HG03460 (cell line): ENCODE results near the gene VANGL2.

Source experiments
- ATAC-seq: cut with Tn5 transposase; IDR thresholded peaks from one replicate; pipeline ENCODE4 v1.9.1; 2021; ENCODE audit not compliant: unreplicated experiment

VANGL2 gene

DNA sequence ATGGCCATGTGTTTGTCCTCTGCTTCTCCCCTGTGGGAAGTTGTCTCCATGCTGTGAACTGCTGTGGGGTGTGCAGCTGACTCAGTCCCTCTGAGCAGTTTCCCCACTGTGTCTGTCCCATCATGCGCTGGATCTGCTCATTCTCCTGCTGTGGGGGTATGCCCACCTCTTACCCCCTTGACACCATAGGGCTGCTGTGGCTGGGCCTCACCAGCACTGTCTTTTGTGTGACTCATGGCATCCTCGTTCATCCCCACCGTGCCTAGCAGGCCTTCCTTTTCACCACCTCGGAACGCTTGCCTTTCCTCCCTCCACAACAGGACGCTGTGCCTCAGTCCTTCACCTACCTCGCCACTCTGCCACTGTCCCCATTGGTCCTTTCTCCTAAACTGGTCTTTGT lies 27.3 kb downstream of the VANGL2 start:
- no peak for ATAC-seq

GRCh38 chr1:160428053-160428452 lies 27.7 kb downstream of the VANGL2 start:
- no peak for ATAC-seq

- ATAC-seq, result peak; percentile 33
Measured at GRCh38 chr1:160428655-160429054, 28.3 kb downstream of the VANGL2 start.

GRCh38 chr1:160429125-160429561 lies 28.8 kb downstream of the VANGL2 start:
- no peak for ATAC-seq

DNA sequence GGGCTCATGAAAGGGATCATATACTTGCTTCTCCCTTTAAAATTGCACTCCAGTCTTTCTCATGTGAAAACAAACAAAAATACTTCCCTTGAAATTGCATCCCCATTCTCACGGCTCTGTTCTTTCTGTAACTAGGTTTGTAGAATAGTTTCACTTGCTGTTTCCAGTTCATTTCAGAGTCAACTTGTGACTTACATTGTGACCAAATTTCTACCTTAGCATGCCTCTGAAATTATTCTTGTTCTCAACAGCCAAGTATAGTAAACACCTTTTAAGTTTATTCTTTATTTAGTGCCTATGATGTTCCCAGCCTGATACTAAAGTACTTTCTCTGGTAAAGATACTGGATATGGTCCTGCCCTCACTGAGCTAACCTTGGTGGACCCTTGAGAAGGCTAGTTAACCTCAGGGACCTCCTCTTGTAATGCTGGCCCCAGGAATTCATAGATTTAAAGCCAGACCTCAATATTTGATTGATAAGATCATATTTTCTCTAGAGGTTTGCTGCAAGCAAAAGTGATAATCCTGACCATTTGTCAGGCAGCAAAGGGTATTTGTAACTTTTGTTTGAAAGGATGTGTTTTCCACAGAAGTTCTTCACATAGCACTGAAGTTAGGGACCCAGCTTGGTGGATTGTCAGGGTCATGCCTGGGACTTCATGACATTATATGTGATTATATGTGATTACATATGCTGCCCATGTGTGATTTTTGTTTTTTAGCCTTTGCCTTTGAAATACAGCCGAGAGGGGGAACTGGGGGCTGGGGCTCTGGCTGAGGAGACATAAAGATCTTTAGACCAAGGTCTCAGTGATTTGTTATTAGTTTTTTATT lies 29.6 kb downstream of the VANGL2 start:
- ATAC-seq, result peak; percentile 47

DNA sequence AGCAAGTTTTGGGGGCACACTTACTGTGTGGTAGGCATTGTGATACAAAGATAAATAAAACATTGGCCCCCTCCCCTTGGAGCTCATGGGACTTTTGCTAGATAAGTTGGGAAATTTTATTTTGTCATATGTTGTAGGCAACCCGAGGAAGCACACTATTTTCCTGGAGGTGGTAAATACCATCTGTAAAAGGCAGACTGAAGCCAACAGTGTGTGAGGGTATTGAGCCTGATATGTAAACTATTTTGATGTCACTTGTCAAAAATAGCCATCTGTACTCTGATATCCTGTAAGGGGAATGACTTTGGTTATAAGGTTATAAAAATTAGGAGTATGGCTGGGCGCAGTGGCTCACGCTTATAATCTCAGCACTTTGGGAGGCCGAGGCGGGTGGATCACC lies 30.6 kb downstream of the VANGL2 start:
- ATAC-seq, result no peak

- no peak for ATAC-seq
Measured at GRCh38 chr1:160431571-160431970, 31.2 kb downstream of the VANGL2 start.

- peak; percentile 56 for ATAC-seq
Measured at GRCh38 chr1:160432371-160432786, 32.0 kb downstream of the VANGL2 start.

- ATAC-seq, result no peak
Measured at GRCh38 chr1:160436966-160437365, 36.6 kb downstream of the VANGL2 start.

GRCh38 chr1:160437432-160438316 lies 37.3 kb downstream of the VANGL2 start:
- peak; percentile 75 for ATAC-seq

DNA sequence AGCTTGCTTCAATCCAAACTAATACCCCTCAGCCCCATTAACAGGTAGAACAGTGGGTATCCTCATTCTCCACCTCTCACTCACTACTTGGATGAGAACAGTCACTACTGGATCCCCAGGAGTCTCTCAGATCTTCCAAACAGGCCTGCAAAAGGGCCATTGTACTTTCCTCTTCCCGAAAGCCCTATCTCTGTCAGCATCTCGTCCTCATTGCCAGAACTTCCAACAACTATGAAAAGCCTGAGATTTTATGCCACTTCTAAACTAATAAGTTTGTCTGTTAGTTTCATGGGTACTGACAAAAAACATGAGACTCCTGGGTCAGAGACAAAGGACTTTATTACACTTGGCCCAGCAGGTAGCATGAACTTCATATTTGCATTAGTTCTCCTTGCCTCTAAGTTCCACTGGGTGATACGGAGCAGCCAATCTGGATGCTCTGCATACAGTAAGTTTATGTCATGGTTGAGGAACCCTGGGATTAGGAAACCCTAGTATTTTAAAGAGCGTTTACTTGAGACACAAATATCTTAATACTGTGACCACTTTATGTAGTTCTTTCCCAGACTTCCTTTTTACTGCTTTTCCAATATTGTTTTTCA lies 38.1 kb downstream of the VANGL2 start:
- ATAC-seq, result no peak

DNA sequence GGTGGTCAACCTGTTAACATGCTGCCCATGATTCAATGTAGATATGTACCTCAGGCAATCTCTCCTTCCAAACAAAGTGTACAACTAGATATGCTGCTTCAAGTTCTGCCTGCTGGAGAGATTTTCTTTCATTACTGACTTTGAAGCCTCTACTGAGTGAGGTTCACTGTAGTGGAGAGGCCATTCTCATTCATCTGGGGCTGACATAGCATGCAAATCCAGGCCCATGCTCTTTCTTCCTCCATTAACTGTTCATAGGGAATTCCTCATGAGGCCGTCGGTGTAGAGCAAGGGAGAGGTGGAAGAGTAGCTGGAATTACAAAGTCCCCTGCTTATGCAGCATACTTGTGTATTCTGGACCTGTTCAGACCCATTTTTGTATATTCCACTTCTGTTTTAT lies 38.6 kb downstream of the VANGL2 start:
- ATAC-seq, result no peak

- no peak for ATAC-seq
Measured at GRCh38 chr1:160439718-160440117, 39.4 kb downstream of the VANGL2 start.

DNA sequence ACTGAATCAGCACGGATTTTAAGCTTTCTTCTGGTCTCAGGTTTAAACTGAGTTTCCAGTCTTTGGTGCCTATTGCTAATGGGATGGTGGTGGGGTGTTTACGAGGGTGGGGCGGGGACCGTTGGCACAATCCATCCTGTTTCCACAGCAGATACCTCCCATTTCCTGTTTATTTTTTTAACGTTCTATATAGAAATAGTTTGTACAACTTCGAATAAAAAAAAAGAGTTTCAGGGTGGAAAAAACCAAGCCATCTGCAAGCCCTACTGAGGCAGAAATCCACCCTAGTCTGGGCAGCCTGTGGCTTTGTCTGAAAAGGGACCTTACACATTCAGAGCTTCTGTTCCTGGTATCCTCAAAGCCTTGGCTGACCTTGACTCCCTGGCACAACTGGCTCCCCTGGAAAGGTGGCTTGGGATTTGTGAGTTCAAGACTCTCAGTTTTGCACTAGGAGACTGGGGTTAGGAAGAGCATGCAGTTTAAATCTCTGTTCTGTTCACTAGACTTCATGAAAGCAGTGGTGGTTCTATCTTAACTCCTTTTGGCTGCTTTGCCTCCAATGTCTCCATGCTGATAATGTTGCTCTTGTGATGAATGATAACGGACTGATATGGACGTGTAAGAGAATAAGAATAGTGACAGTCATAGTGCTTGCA lies 46.7 kb downstream of the VANGL2 start:
- no peak for ATAC-seq

GRCh38 chr1:160449494-160449893 lies 49.1 kb downstream of the VANGL2 start:
- ATAC-seq, result no peak

DNA sequence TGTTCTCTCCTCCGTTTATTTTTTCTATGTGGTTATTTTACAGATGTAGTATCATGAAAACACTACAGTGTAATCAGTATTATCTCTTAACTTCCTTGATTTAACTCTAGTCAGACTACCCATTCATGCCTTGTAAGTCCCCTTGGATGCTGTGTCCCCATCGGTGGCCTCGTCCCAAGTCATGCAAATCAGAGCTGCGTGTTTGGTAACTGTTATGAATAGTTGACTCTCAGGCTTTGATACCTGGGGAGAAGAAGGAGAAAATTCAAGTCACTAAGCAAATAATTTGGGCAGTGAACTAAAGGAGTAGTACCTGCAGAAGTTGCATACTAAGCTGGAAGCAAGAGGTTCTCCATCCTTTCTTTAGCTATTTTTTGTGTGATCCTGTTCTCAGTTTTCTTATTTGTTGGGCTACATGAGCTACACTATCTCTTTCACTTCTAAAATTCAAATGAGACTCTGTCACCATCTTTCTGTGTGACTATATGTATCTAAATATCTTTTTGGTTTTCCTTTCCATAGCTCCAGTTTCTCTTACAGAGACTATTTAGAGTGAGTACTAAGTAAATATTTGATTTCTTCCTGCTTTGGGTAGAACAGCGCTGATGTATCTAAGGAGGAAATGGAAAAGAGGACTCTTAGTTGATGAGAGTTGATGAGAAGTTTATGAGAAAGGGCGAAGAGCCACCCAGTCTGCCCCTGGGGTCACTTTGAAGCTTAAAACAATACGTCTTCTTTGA lies 50.9 kb downstream of the VANGL2 start:
- ATAC-seq, result peak; percentile 45

DNA sequence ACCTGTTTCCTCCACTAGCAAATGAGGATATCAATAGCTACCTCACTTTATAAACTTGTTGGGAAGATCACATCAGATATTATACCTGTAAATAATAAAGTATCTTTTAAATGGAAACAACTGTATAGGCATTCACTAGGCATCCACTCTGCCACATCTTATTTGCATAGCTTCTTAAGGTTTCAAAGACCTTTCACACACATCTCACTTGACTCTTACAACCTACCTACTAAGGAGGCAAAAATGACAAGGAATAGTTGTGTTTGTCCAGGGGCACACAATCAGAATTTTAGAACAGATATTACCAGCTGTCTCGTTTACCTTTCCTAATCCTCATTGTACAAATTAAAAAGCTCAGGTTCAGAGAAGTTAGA lies 51.5 kb downstream of the VANGL2 start:
- peak; percentile 37 for ATAC-seq

- ATAC-seq, result peak; percentile 48
Measured at GRCh38 chr1:160453443-160453842, 53.1 kb downstream of the VANGL2 start.

GRCh38 chr1:160454371-160455152 lies 54.2 kb downstream of the VANGL2 start:
- no peak for ATAC-seq

DNA sequence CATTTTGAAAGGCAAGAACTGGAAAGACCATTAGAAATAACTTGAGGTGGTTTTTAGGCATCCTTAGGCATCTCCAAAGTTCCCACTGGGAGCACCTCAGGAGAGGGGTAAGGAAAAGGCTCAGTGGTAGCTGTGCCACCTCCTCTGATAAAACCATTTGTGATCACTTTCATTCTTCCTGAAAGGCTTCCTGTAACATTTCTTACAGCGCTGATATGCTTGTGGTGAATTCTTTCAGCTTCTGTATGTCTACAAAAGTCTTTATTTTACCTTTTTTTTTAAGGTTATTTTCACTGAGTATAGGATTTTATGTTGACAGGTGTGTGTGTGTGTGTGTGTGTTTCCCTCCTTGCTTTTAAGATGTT lies 54.8 kb downstream of the VANGL2 start:
- ATAC-seq, result no peak
